ENCODE results near the gene LYZL6. TPM values are rescaled to one million over a fixed set of nuclear protein-coding genes. Genes with fewer than 3 reads are reported as not detected.
"Not testable (repeated sequence)": the region's sequence is repeated elsewhere in the genome, so short reads cannot be mapped to it uniquely, and the experiment has no call there.

LYZL6 gene
- total RNA-seq, 1 donor from 2014 or later, result not detected

GRCh38 chr17:35900280-35900679, 43.2 kb downstream of the LYZL6 start:
- TF ChIP-seq CTCF (IDR thresholded peaks at IDR 0.05; ENCODE audit: unreplicated experiment), result no peak
- H3K27ac Mint-ChIP-seq, result no peak overlapping the region
- H3K4me1 Mint-ChIP-seq, result peaks cover 40% of the 10 kb centered on the region
- H3K27me3 Mint-ChIP-seq (ENCODE audit: low read depth), result no peaks in the 10 kb centered on the region
- no peaks in the 10 kb centered on the region for H3K9me3 Mint-ChIP-seq
- H3K36me3 Mint-ChIP-seq, result no peaks in the 10 kb centered on the region
- H3K4me3 Mint-ChIP-seq, result no peak overlapping the region
- DNase-seq (ENCODE audit: low spot score in 2 of 2, unreplicated experiment in 2 of 2), result no peak

GRCh38 chr17:35898283-35899070, 45.0 kb downstream of the LYZL6 start:
- Mint-ChIP-seq H3K4me3 (no peak overlapping the region), H3K27ac (no peak overlapping the region), H3K36me3 (no peaks in the 10 kb centered on the region), H3K4me1 (peaks cover 33% of the 10 kb centered on the region), H3K9me3 (no peaks in the 10 kb centered on the region), H3K27me3 (ENCODE audit: low read depth) (no peaks in the 10 kb centered on the region)
- DNase-seq (ENCODE audit: low spot score in 2 of 2, unreplicated experiment in 2 of 2), result no peak
- TF ChIP-seq CTCF (IDR thresholded peaks at IDR 0.05; ENCODE audit: unreplicated experiment), result no peak

- not testable (repeated sequence) for H3K9me3 Mint-ChIP-seq; H3K4me3 Mint-ChIP-seq; H3K27ac Mint-ChIP-seq; DNase-seq (ENCODE audit: low spot score in 2 of 2, unreplicated experiment in 2 of 2); H3K27me3 Mint-ChIP-seq (ENCODE audit: low read depth); H3K36me3 Mint-ChIP-seq
- H3K4me1 Mint-ChIP-seq, result peaks cover 27% of the 10 kb centered on the region
Measured at GRCh38 chr17:35897772-35898171, 45.7 kb downstream of the LYZL6 start.

- H3K27ac Mint-ChIP-seq, result no peak overlapping the region
- no peak for DNase-seq (ENCODE audit: low spot score in 2 of 2, unreplicated experiment in 2 of 2)
- H3K4me3 Mint-ChIP-seq, result no peak overlapping the region
Measured at GRCh38 chr17:35895636-35896587, 47.6 kb downstream of the LYZL6 start.

GRCh38 chr17:35894206-35894605, 49.3 kb downstream of the LYZL6 start:
- TF ChIP-seq CTCF (IDR thresholded peaks at IDR 0.05; ENCODE audit: unreplicated experiment), result no peak
- H3K27me3 Mint-ChIP-seq (ENCODE audit: low read depth), result no peaks in the 10 kb centered on the region
- no peak for DNase-seq (ENCODE audit: low spot score in 2 of 2, unreplicated experiment in 2 of 2)
- no peaks in the 10 kb centered on the region for H3K9me3 Mint-ChIP-seq
- H3K27ac Mint-ChIP-seq, result no peak overlapping the region
- H3K4me1 Mint-ChIP-seq, result peaks cover 26% of the 10 kb centered on the region
- no peak overlapping the region for H3K4me3 Mint-ChIP-seq
- H3K36me3 Mint-ChIP-seq, result no peaks in the 10 kb centered on the region

More at GRCh38 chr17:35895636-35896587, 47.6 kb downstream of the LYZL6 start:
- Mint-ChIP-seq H3K27me3 (ENCODE audit: low read depth) (no peaks in the 10 kb centered on the region), H3K9me3 (no peaks in the 10 kb centered on the region), H3K4me1 (peaks cover 24% of the 10 kb centered on the region), H3K36me3 (no peaks in the 10 kb centered on the region)
- no peak for TF ChIP-seq CTCF (IDR thresholded peaks at IDR 0.05; ENCODE audit: unreplicated experiment)

- H3K4me1 Mint-ChIP-seq, result peaks cover 31% of the 10 kb centered on the region
- TF ChIP-seq CTCF (IDR thresholded peaks at IDR 0.05; ENCODE audit: unreplicated experiment), result no peak
- no peaks in the 10 kb centered on the region for H3K27me3 Mint-ChIP-seq (ENCODE audit: low read depth)
- no peak overlapping the region for H3K27ac Mint-ChIP-seq
- no peaks in the 10 kb centered on the region for H3K9me3 Mint-ChIP-seq
- no peak for DNase-seq (ENCODE audit: low spot score in 2 of 2, unreplicated experiment in 2 of 2)
- no peaks in the 10 kb centered on the region for H3K36me3 Mint-ChIP-seq
- H3K4me3 Mint-ChIP-seq, result no peak overlapping the region
Measured at GRCh38 chr17:35893751-35894150, 49.8 kb downstream of the LYZL6 start.
